ENCODE measurements around the gene GPRC5C.

GPRC5C gene

GRCh38 chr17:74407384-74407783 lies 24.5 kb upstream of the GPRC5C start:
- DNase-seq: no peak

DNA sequence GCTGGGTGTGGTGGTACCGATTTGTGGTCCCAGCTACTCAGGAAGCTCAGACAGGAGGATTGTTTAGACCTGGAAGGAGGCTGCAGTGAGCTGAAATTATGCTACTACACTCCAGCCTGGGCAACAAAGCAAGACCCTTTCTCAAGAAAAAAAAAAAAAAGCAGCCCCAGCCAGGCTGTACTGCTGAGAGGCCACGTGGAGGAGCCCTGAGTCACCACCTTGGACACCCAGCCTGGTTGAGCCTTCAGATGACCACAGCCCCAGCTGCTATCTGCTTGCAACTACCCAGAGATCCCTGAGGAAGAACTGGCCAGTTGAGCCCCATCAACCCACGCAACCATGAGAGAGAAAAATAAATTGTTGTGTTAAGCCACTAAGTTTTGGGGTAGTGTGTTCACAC lies 23.6 kb upstream of the GPRC5C start:
- peak; percentile 63 for DNase-seq

DNA sequence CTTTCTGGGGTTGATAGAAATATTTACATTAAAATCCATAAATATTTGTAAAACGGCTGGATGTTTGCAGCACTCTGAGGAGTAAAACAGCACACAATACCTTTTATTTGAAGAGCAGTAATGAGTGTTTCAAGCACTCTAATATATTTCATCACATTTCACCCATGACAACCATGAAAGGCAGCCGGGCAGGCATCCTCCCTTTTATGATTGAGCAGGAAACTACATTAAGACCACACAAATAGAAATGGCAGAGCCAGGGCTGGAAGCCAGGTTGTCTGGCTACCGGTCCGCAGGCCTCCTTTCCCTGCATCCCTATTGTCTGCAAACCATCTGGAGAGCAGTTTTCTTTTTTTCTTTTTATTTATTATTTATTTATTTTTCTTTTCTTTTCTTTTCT lies 23.1 kb upstream of the GPRC5C start:
- DNase-seq: no peak

- no peak for DNase-seq
Observed at GRCh38 chr17:74410001-74410443, 21.9 kb upstream of the GPRC5C start.

GRCh38 chr17:74412581-74412980 lies 19.3 kb upstream of the GPRC5C start:
- no peak for DNase-seq

DNA sequence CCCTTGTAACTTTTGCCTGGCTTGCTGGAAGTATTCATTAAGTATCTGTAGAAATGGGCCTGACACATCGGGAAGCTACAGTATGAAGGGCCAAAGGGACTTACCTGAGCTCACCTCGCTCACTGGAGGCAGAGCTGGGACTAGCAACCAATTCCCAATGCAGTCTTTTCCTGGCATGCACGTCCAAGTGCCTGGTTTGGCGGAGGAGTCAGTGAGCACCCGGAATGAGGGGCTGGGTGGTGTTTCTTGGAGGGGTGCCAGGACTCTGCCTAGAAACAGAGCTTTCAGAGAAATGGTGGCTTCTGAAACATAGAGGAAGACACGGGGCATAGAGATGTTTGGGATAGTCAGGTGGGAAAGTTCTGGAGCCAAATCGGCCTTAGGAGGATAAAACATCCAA lies 18.4 kb upstream of the GPRC5C start:
- no peak for DNase-seq

- peak; percentile 75 for DNase-seq
Observed at GRCh38 chr17:74414510-74414909, 17.4 kb upstream of the GPRC5C start.

DNA sequence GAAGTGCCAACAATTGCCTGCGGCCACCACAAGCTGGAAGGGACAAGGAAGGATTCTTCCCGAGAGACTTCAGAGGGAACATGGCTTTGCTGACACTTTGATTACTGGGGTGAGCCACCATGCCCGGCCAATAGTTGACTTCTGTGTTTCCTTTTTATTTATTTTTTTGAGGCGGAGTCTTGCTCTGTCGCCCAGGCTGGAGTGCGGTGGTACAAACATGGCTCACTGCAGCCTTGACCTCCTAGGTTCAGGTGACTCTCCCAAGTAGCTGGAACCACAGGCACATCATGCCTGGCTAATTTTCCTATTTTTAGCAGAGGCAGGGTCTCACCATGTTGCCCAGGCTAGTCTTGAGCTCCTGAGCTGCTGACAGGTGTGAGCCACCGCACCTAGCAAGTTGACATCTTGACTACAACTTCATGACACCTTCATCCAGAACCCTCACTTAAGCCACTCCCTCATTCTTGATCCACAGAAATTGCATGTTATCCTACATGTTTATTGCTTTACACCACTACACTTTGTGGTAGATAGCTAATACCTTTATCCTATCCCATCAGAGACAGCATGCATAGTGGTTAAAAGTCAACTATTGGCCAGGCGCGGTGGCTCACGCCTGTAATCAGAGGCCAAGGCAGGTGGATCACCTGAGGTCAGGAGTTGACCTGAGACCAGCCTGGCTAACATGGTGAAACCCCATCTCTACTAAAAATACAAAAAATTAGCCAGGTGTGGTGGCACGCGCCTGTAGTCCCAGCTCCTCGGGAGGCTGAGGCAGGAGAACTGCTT lies 16.1 kb upstream of the GPRC5C start:
- no peak for DNase-seq

DNA sequence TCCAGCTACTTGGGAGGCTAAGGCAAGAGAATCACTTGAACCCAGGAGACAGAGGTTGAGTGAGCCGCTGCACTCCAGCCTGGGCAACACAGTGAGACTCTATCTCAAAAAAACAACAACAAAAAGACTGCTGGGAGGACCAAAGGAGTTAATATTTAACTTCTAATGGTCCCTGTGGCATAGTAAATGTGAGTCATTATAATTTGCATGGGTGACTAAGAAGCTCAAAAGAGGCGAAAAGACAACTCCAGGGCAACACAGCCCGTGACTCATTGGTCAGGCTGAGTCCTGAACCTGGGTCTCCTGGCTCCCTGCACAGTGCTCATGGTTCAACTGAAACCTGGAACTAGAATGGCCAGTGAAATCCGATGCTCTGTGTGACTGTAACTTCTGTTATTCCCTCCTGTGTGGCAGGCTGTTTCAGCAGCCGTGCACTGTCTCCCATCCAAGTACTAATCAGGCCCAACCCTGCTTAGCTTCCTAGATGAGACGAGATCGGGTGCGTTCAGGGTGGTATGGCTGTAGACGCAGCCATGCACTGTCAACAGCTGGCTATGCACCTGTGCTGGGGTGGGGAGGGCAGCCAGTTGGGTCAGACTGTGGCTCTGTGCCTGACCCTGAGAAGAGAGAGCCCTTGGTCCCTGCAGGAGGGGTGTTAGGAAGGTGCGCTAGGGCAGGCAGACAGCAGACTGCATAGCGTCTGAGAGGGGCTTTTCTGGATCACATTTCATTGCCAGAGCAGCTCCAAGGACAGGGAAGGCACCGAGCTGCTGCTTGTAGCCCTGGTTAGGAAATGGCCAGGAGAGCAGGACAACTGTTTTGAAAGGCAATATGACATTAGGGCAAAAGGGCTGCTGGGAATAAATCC lies 14.5 kb upstream of the GPRC5C start:
- DNase-seq: peak; percentile 42

DNA sequence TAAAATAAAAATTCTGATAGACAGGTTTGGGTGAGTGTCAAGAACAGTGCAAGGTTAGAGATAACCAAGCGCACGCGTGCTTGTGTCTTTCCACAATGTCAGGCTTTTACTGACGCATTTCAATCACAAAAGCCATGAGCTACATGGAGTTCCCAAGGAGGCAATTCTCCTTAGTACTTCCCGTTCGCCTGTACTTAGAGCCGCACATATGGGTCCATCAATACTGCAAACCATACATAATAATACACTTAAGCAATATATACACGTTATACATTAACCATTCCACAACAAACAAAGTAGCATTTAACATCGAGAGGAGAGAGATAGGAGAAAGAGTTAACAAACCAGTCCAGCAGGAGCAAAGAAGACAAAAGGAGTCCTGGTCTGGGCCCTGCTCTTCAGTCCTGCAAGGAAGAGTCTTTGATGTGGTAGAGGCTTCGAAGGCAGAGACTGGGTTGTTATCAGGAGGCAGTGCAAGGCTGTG lies 11.9 kb upstream of the GPRC5C start:
- DNase-seq: no peak

- DNase-seq: no peak
Observed at GRCh38 chr17:74424117-74424516, 7.8 kb upstream of the GPRC5C start.

DNA sequence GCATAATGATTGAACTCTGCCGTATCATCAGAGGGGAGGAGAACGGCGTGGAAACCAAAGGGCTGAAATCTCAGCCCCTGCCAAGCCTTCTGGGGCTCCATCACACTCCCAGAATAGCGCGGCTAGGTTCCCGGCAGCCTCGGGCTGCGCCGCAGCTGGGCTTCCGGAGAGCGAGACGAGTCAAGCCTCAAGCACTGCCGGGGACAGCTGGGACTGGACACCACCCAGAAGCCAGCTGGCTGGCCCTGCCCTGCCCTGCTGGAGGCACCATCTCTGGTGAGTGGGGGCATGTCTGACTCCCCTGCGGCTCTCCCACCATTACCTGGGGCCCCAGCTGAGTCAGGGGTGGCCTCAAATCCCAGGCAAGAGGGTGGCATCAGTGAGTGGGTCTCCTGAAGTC lies 7.2 kb upstream of the GPRC5C start:
- no peak for DNase-seq

DNA sequence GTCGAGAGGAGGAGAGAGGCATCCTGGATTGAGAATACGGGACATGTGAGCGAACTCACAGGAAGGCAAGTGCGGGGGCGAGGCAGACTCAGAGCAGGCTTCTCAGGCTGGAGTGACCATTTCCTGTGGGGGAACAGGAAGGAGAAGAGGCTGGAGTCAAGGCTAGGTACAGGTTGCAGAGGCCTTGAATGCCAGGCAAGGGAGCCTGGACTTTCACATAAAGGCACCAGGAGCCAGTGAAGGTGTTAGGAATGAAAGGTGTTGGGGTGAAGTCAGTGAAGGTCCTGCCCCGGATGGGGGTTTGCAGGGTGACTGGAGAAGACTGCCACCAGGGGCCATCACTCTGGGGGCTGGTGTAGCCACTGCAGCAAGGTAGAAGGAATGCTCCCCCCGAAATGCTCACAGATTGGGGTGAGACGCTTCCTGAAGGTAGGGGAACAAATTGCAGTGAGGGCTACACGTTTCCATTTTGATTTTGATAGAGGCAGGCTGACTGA lies 5.3 kb upstream of the GPRC5C start:
- no peak for DNase-seq

GRCh38 chr17:74427048-74427762 lies 4.7 kb upstream of the GPRC5C start:
- no peak for DNase-seq

GRCh38 chr17:74427763-74428153 lies 4.1 kb upstream of the GPRC5C start:
- no peak for DNase-seq

DNA sequence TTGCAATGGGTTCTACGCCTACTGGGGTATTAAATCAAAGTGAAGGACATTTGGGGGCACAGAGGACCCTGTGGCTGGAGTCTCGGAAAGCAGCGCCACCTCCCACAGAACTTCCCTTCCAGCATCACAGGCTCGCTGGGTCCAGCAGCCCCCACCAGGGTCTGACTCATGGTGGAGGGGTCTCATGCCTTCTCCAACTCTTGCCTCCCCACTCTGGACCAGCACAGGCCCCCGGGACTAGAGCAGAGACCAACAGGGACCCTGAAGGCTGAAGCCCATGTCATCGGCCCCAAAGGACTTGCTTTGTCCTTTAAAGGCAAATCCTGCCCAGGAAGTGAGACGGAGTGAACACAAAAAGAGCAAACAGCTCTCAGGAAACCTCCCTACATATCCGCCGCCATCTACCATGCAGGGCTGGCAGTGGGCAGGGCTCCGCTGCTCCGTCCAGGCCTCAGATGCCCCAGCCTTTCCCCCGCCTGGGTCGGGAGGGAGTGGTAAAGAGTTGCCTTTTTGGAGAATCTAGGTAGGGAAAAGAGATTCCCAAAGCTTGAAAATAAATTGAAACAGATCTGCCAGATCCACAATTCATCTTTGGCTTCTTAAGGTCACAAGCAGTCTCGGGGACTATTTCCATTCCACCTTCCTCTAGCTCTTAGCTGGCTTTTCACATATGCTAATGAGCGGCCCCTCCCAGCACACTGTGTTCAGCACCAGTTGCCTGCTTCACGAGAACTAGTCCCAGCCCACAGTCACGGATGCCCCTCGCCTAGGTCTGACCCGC lies 2.1 kb upstream of the GPRC5C start:
- no peak for DNase-seq

GRCh38 chr17:74430385-74430705 lies 1.5 kb upstream of the GPRC5C start:
- no peak for DNase-seq

- peak; percentile 66 for DNase-seq
Observed at GRCh38 chr17:74430706-74431567, 951 bp upstream of the GPRC5C start.

GRCh38 chr17:74432424-74432690 lies 469 bp downstream of the GPRC5C start:
- DNase-seq: no peak

- no peak for DNase-seq
Observed at GRCh38 chr17:74432766-74433391, 991 bp downstream of the GPRC5C start.

GRCh38 chr17:74433421-74434121 lies 1.7 kb downstream of the GPRC5C start:
- DNase-seq: no peak

Data from MV-4-11 (cell line).